ENCODE results near the gene EPHB1. TPM values are rescaled to one million over a fixed set of nuclear protein-coding genes. Genes with fewer than 3 reads are reported as not detected.
"Not testable (repeated sequence)": the region's sequence is repeated elsewhere in the genome, so short reads cannot be mapped to it uniquely, and the experiment has no call there.

The EPHB1 gene
- total RNA-seq, 1 donor: 1.3 TPM

GRCh38 chr3:135056084-135056730 lies 261.1 kb downstream of the EPHB1 start:
- no peak for DNase-seq (ENCODE audit: low read depth)
- H3K4me3 ChIP-seq (ENCODE audit: low read depth, low read length): no peak overlapping the region
- no peak for TF ChIP-seq CTCF (IDR thresholded peaks at IDR 0.05; ENCODE audit: insufficient read depth, low read depth, low read length)

GRCh38 chr3:135056733-135057310 lies 261.8 kb downstream of the EPHB1 start:
- no peak for DNase-seq (ENCODE audit: low read depth)
- no peak for TF ChIP-seq CTCF (IDR thresholded peaks at IDR 0.05; ENCODE audit: insufficient read depth, low read depth, low read length)
- H3K4me3 ChIP-seq (ENCODE audit: low read depth, low read length): no peak overlapping the region

- TF ChIP-seq CTCF (IDR thresholded peaks at IDR 0.05; ENCODE audit: insufficient read depth, low read depth, low read length): no peak
- DNase-seq (ENCODE audit: low read depth): no peak
Observed at GRCh38 chr3:135057996-135058395, 262.9 kb downstream of the EPHB1 start.

GRCh38 chr3:135059580-135059979 lies 264.5 kb downstream of the EPHB1 start:
- TF ChIP-seq CTCF (IDR thresholded peaks at IDR 0.05; ENCODE audit: insufficient read depth, low read depth, low read length): no peak
- DNase-seq (ENCODE audit: low read depth): no peak
- no peak overlapping the region for H3K4me3 ChIP-seq (ENCODE audit: low read depth, low read length)

More at GRCh38 chr3:135057996-135058395, 262.9 kb downstream of the EPHB1 start:
- H3K4me3 ChIP-seq (ENCODE audit: low read depth, low read length): no peak overlapping the region

- DNase-seq (ENCODE audit: low read depth); H3K4me3 ChIP-seq (ENCODE audit: low read depth, low read length): not testable (repeated sequence)
Observed at GRCh38 chr3:135066844-135067727, 272.0 kb downstream of the EPHB1 start.

GRCh38 chr3:135068011-135068410 lies 273.0 kb downstream of the EPHB1 start:
- DNase-seq (ENCODE audit: low read depth): no peak
- TF ChIP-seq CTCF (IDR thresholded peaks at IDR 0.05; ENCODE audit: insufficient read depth, low read depth, low read length): no peak
- H3K4me3 ChIP-seq (ENCODE audit: low read depth, low read length): no peak overlapping the region

GRCh38 chr3:135069406-135069805 lies 274.3 kb downstream of the EPHB1 start:
- H3K4me3 ChIP-seq (ENCODE audit: low read depth, low read length): no peak overlapping the region
- DNase-seq (ENCODE audit: low read depth): no peak
- TF ChIP-seq CTCF (IDR thresholded peaks at IDR 0.05; ENCODE audit: insufficient read depth, low read depth, low read length): no peak
